ENCODE data around the gene COL7A1. TPM values are rescaled to one million over a fixed set of nuclear protein-coding genes. Genes with fewer than 3 reads are reported as not detected.
A peak's percentile ranks its signal among the peaks of the same experiment; 100 is the strongest.
"Not testable (repeated sequence)": the region's sequence is repeated elsewhere in the genome, so short reads cannot be mapped to it uniquely, and the experiment has no call there.

The COL7A1 gene
- total RNA-seq, 1 donor from 2014 or later = 3.7 TPM

GRCh38 chr3:48552111-48552951, 42.8 kb downstream of the COL7A1 start:
- ATAC-seq (no peak), DNase-seq (peak; percentile 65)
- Histone ChIP-seq H3K27ac (no peak overlapping the region), H3K9me3 (no peaks in the 10 kb centered on the region), H3K4me1 (peaks cover 8% of the 10 kb centered on the region), H3K27me3 (no peaks in the 10 kb centered on the region), H3K36me3 (no peaks in the 10 kb centered on the region), H3K4me3 (no peak overlapping the region)
- intact Hi-C loops (cut with DNase I) = no loop called here
- TF ChIP-seq CTCF (IDR thresholded peaks at IDR 0.05) = no peak

- DNase-seq; H3K4me3 ChIP-seq; ATAC-seq; intact Hi-C loops (cut with DNase I); H3K9me3 ChIP-seq; H3K27ac ChIP-seq; H3K27me3 ChIP-seq; H3K4me1 ChIP-seq; H3K36me3 ChIP-seq: not testable (repeated sequence)
Measured at GRCh38 chr3:48551651-48552050, 43.5 kb downstream of the COL7A1 start.

DNA sequence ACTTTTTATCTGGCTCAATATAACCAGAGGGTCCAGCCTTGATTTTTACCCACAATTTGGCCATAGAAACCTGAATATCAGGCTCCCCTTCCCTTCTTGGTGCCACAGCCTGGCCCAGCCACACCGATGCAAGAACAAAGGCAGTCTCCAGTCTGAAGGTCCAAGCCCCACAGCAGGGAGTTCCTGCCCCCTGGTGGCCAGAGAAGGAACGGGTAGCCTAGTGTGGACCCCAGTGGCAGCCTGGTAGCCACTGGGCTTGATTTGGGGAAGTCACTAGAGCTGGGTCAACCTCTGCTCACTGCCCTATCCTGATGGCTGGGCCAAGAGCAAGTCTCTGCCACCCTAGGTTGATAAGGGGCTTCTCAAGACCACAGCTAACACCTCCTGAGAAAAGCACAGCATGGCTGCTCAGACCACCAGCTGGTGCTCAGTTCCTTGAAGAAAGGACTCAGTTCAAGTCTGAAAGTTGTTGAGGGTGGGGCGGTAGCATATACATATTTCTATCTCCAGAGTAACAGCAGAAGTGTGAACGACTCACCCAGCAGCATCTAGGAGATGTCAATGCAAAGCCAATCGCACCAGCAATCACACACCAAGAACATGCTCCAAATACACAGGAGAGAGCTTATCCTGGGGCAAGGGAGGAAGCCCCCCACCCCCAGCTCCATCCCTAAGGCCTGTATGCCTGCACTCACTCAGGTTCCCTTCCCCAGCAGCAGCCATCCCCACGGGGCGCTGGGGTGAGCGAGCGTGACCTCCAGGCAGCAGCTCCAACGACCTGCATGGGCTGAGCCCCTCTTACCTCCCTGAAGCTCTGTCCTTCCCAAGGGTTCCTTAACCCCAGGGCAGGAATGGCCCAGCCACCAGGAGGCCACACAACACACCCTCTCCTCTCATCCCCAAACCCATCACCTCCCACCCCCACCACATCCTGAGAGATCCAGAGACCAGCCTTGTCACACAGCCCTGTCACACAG, 46.1 kb downstream of the COL7A1 start:
- Histone ChIP-seq H3K4me1 (no peaks in the 10 kb centered on the region), H3K36me3 (no peaks in the 10 kb centered on the region), H3K9me3 (no peaks in the 10 kb centered on the region), H3K4me3 (no peak overlapping the region), H3K27ac (no peak overlapping the region), H3K27me3 (no peaks in the 10 kb centered on the region)
- TF ChIP-seq CTCF (IDR thresholded peaks at IDR 0.05) = peak; percentile 96
- ATAC-seq = peak; percentile 96
- peak; percentile 90 for DNase-seq
- intact Hi-C loops (cut with DNase I) = loop anchor here (2.0 to 10.0 kb wide), 2 partner anchors 84 to 274 kb away; no protein-coding TSS in a partner anchor

- DNase-seq (no peak), ATAC-seq (no peak)
Measured at GRCh38 chr3:48548126-48548525, 47.0 kb downstream of the COL7A1 start.

GRCh38 chr3:48546203-48546829, 48.8 kb downstream of the COL7A1 start:
- H3K27me3 ChIP-seq = no peaks in the 10 kb centered on the region
- no peak for TF ChIP-seq CTCF (IDR thresholded peaks at IDR 0.05)
- peaks cover 6% of the 10 kb centered on the region for H3K4me1 ChIP-seq
- H3K27ac ChIP-seq = no peak overlapping the region
- intact Hi-C loops (cut with DNase I) = loop anchor here (10.0 kb wide), 1 partner anchor 272 kb away; no protein-coding TSS in a partner anchor
- no peak overlapping the region for H3K4me3 ChIP-seq
- ATAC-seq = no peak
- H3K36me3 ChIP-seq = no peaks in the 10 kb centered on the region
- no peak for DNase-seq
- H3K9me3 ChIP-seq = no peaks in the 10 kb centered on the region

More at GRCh38 chr3:48548126-48548525, 47.0 kb downstream of the COL7A1 start:
- H3K4me3 ChIP-seq = no peak overlapping the region
- no peaks in the 10 kb centered on the region for H3K36me3 ChIP-seq
- no peak overlapping the region for H3K27ac ChIP-seq
- intact Hi-C loops (cut with DNase I) = loop anchor here (2.0 to 10.0 kb wide), 2 partner anchors 83 to 273 kb away; no protein-coding TSS in a partner anchor
- TF ChIP-seq CTCF (IDR thresholded peaks at IDR 0.05) = no peak
- no peaks in the 10 kb centered on the region for H3K9me3 ChIP-seq
- no peaks in the 10 kb centered on the region for H3K27me3 ChIP-seq
- peaks cover 6% of the 10 kb centered on the region for H3K4me1 ChIP-seq
